Measurements from ENCODE around the gene NEDD4. TPM values are rescaled to one million over a fixed set of nuclear protein-coding genes. Genes with fewer than 3 reads are reported as not detected.

Gene NEDD4
- total and polyA plus RNA-seq, 7 donors: 3.2 to 28.6 (median 19.4) TPM

- intact Hi-C loops (cut with DNase I): no loop called here
- no peaks in the 10 kb centered on the region for H3K27me3 ChIP-seq
- TF ChIP-seq POLR2AphosphoS5 (IDR thresholded peaks at IDR 0.05) (no peak), EP300 (IDR thresholded peaks at IDR 0.05) (no peak), POLR2A (IDR thresholded peaks at IDR 0.05) (no peak)
- TF ChIP-seq, protein P1, sequence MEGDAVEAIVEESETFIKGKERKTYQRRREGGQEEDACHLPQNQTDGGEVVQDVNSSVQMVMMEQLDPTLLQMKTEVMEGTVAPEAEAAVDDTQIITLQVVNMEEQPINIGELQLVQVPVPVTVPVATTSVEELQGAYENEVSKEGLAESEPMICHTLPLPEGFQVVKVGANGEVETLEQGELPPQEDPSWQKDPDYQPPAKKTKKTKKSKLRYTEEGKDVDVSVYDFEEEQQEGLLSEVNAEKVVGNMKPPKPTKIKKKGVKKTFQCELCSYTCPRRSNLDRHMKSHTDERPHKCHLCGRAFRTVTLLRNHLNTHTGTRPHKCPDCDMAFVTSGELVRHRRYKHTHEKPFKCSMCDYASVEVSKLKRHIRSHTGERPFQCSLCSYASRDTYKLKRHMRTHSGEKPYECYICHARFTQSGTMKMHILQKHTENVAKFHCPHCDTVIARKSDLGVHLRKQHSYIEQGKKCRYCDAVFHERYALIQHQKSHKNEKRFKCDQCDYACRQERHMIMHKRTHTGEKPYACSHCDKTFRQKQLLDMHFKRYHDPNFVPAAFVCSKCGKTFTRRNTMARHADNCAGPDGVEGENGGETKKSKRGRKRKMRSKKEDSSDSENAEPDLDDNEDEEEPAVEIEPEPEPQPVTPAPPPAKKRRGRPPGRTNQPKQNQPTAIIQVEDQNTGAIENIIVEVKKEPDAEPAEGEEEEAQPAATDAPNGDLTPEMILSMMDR (IDR thresholded peaks at IDR 0.05): no peak
- H3K27ac ChIP-seq: peak overlapping the region in 1 of 4 donors; percentile 26
- no peak overlapping the region for H3K4me3 ChIP-seq
- no peak for DNase-seq
- peaks cover 0 to 19% (median 9%) of the 10 kb centered on the region in 4 donors for H3K4me1 ChIP-seq
- H3K36me3 ChIP-seq: no peaks in the 10 kb centered on the region
- peaks cover 0 to 4% (median 1%) of the 10 kb centered on the region in 4 donors for H3K9me3 ChIP-seq
These were observed 109.2 kb downstream of the NEDD4 start for GRCh38 chr15:55884223-55884622.

DNA sequence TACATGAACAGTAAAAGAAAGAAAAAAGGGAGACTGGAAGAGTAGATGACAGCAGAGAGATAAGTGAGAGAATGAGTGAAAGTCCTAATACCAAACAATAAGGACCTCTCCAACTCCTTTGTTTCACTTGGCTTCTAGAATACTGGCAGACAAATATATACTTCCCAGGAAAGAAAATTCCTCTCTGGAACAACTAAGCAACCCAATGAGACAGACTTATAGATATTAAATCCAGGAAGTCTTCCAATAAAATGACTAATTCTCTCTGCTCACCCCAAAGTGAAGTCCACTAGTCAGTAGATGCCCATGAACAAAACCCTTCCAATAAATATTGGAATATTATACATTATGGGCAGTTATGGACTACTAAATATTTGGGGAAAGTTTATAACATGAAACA lies 114.2 kb downstream of the NEDD4 start:
- H3K36me3 ChIP-seq: no peaks in the 10 kb centered on the region
- no peaks in the 10 kb centered on the region for H3K9me3 ChIP-seq
- no peak for DNase-seq
- TF ChIP-seq POLR2A (IDR thresholded peaks at IDR 0.05) (no peak), EP300 (IDR thresholded peaks at IDR 0.05) (no peak), POLR2AphosphoS5 (IDR thresholded peaks at IDR 0.05) (no peak)
- TF ChIP-seq, protein P1 (IDR thresholded peaks at IDR 0.05): no peak
- no peak overlapping the region for H3K4me3 ChIP-seq
- no peak overlapping the region for H3K27ac ChIP-seq
- no peaks in the 10 kb centered on the region for H3K27me3 ChIP-seq
- intact Hi-C loops (cut with DNase I): no loop called here
- H3K4me1 ChIP-seq: peaks cover 0 to 6% (median 2%) of the 10 kb centered on the region in 4 donors

DNA sequence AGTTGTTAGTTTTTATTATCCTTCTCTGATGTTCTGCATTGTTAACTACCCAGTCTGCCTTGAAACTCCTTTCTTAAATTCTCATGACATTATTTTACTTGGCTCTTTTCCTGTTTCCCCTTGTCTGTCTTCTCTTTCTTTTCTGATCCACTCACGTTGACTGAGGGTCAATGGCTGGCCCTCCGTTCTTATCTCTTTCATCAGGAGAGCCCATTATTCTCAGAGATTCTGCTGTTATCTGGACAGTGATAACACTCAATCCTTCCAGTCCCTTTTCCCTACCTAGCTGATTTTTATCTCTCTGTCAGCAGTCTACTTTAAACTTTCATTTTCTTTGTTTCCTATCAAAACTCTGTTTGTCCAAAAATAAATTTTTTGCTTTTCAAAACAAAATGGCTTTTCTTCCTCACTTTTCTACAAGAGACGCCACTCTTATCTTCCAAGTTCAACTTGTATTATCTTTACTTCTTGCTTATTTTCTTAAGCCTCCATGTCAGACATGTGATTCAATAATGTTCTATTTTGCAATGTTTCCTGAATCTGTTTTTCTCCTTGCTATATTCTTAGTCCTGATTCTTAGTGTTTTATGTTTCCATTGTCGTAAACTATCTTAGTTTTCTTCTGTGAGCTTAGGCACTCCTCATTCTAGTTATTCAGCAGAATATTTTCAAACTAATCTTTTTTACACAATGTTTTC lies 120.2 kb downstream of the NEDD4 start:
- 55 to 68% methylated on average over 4 of the region's 4 CpGs for WGBS, 2 donors
- H3K27me3 ChIP-seq: no peaks in the 10 kb centered on the region
- H3K4me3 ChIP-seq: no peak overlapping the region
- TF ChIP-seq POLR2AphosphoS5 (IDR thresholded peaks at IDR 0.05) (no peak), EP300 (IDR thresholded peaks at IDR 0.05) (no peak), POLR2A (IDR thresholded peaks at IDR 0.05) (no peak)
- TF ChIP-seq, protein P1 (IDR thresholded peaks at IDR 0.05): no peak
- H3K4me1 ChIP-seq: no peaks in the 10 kb centered on the region
- DNase-seq: no peak
- intact Hi-C loops (cut with DNase I): no loop called here
- no peak overlapping the region for H3K27ac ChIP-seq
- no peaks in the 10 kb centered on the region for H3K9me3 ChIP-seq
- H3K36me3 ChIP-seq: no peaks in the 10 kb centered on the region

- Histone ChIP-seq H3K27ac (no peak overlapping the region), H3K4me3 (no peak overlapping the region), H3K36me3 (no peaks in the 10 kb centered on the region), H3K4me1 (no peaks in the 10 kb centered on the region), H3K27me3 (no peaks in the 10 kb centered on the region), H3K9me3 (no peaks in the 10 kb centered on the region)
- WGBS, 2 donors: 78 to 81% methylated on average over 2 of the region's 2 CpGs
- no peak for DNase-seq
- TF ChIP-seq POLR2AphosphoS5 (IDR thresholded peaks at IDR 0.05) (no peak), POLR2A (IDR thresholded peaks at IDR 0.05) (no peak), EP300 (IDR thresholded peaks at IDR 0.05) (no peak)
- TF ChIP-seq, protein P1 (IDR thresholded peaks at IDR 0.05): no peak
- intact Hi-C loops (cut with DNase I): no loop called here
These were observed 120.9 kb downstream of the NEDD4 start for GRCh38 chr15:55872471-55872870.

- intact Hi-C loops (cut with DNase I): loop anchor here (5.0 kb wide), 1 partner anchor 293 kb away; no protein-coding TSS in a partner anchor
- WGBS, 2 donors: 71 to 95% methylated on average over 2 of the region's 2 CpGs
- no peak for TF ChIP-seq EP300 (IDR thresholded peaks at IDR 0.05)
- no peak for TF ChIP-seq POLR2A (IDR thresholded peaks at IDR 0.05)
- no peak for TF ChIP-seq POLR2AphosphoS5 (IDR thresholded peaks at IDR 0.05)
- TF ChIP-seq, protein P1 (IDR thresholded peaks at IDR 0.05): no peak
These were observed 123.8 kb downstream of the NEDD4 start for GRCh38 chr15:55869660-55870059.

More at GRCh38 chr15:55869660-55870059, 123.8 kb downstream of the NEDD4 start:
- Histone ChIP-seq H3K27ac (no peak overlapping the region), H3K4me3 (no peak overlapping the region), H3K4me1 (no peaks in the 10 kb centered on the region), H3K36me3 (no peaks in the 10 kb centered on the region), H3K9me3 (no peaks in the 10 kb centered on the region), H3K27me3 (no peaks in the 10 kb centered on the region)
- DNase-seq: no peak
